Ascending aorta (tissue), 2 donors: ENCODE results near the gene SCD5. TPM values are rescaled to one million over a fixed set of nuclear protein-coding genes. Genes with fewer than 3 reads are reported as not detected.

Source experiments
- DNase-seq, 2 donors: peaks; one replicate each; pipeline ENCODE4 v3.0.0-alpha.2; 2019; ENCODE audit warnings: low spot score in 2 of 2
- H3K27ac ChIP-seq, 2 donors: fragments of 200-600 bp; sonication (generic); one replicate each; pipeline ENCODE4 v1.5.1; 2016 to 2017; ENCODE audit warnings: mild to moderate bottlenecking in 1 of 2
- H3K27me3 ChIP-seq: fragments of 200-600 bp; sonication (generic); one replicate; pipeline ENCODE4 v1.5.1; 2017
- H3K36me3 ChIP-seq, 2 donors: fragments of 200-600 bp; sonication (generic); one replicate each; pipeline ENCODE4 v1.5.1; 2016
- H3K4me1 ChIP-seq, 2 donors: fragments of 200-600 bp; sonication (generic); one replicate each; pipeline ENCODE4 v1.5.1; 2016 to 2017; ENCODE audit warnings: mild to moderate bottlenecking in 1 of 2
- H3K4me3 ChIP-seq, 2 donors: fragments of 200-600 bp; sonication (generic); one replicate each; pipeline ENCODE4 v1.5.1; 2016 to 2017; ENCODE audit warnings: mild to moderate bottlenecking in 1 of 2
- H3K9me3 ChIP-seq, 2 donors: fragments of 200-600 bp; sonication (generic); one replicate each; pipeline ENCODE4 v1.5.1; 2016
- CTCF ChIP-seq, 3 experiments: fragments of 200-600 bp in 2 of 3; fragments of 450-650 bp in 1 of 3; sonication (generic) in 2 of 3; IDR thresholded peaks; one replicate each; pipeline ENCODE4 v1.5.1; 2016 to 2019; ENCODE audit warnings: antibody characterized with exemption in 3 of 3, mild to moderate bottlenecking in 1 of 3, moderate library complexity in 1 of 3
- intact Hi-C: fragments of 100-400 bp; cut with DNase I; formaldehyde crosslinking; loops from one replicate; pipeline ENCODE4 v1.15.1; 2023
- total RNA-seq: library from RNA; depleted of rRNA; stranded (reverse); fragments of >200 nt; gene quantifications from one replicate; pipeline ENCODE4 v1.1.0, GENCODE V29; 2016

The SCD5 gene
- total RNA-seq, 1 donor from 2014 or later, result 28.0 TPM

GRCh38 chr4:82706349-82707000, 92.1 kb downstream of the SCD5 start:
- no peak for TF ChIP-seq CTCF (IDR thresholded peaks at IDR 0.05)
- intact Hi-C loops, result no loop called here
- H3K4me1 ChIP-seq, result no peaks in the 10 kb centered on the region
- H3K27ac ChIP-seq, result no peak overlapping the region
- DNase-seq, result no peak
- H3K9me3 ChIP-seq, result no peaks in the 10 kb centered on the region
- H3K36me3 ChIP-seq, result peaks cover 0 to 4% of the 10 kb centered on the region in 2 donors
- no peaks in the 10 kb centered on the region for H3K27me3 ChIP-seq
- no peak overlapping the region for H3K4me3 ChIP-seq

DNA sequence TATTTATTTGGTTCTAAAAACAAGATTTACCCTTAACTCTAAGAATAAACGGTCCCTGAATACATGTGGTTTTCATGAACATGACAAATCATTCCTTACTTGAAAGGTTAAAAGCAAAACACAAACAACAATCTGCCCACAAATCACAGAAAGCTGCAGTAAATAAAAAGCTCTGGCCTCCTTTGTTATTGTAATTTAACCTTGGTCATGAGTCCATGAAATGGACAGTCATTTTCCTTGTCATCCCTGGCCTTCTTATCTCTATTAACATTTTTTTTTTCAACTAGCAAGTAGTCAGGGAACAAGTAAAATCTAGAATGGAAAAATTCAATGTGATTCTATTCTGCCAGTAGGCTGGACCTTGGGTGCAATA, 92.7 kb downstream of the SCD5 start:
- Histone ChIP-seq H3K27ac (no peak overlapping the region), H3K36me3 (peaks cover 0 to 4% of the 10 kb centered on the region in 2 donors), H3K4me1 (no peaks in the 10 kb centered on the region), H3K4me3 (no peak overlapping the region), H3K27me3 (no peaks in the 10 kb centered on the region), H3K9me3 (no peaks in the 10 kb centered on the region)
- intact Hi-C loops, result no loop called here
- no peak for DNase-seq
- TF ChIP-seq CTCF (IDR thresholded peaks at IDR 0.05), result no peak

DNA sequence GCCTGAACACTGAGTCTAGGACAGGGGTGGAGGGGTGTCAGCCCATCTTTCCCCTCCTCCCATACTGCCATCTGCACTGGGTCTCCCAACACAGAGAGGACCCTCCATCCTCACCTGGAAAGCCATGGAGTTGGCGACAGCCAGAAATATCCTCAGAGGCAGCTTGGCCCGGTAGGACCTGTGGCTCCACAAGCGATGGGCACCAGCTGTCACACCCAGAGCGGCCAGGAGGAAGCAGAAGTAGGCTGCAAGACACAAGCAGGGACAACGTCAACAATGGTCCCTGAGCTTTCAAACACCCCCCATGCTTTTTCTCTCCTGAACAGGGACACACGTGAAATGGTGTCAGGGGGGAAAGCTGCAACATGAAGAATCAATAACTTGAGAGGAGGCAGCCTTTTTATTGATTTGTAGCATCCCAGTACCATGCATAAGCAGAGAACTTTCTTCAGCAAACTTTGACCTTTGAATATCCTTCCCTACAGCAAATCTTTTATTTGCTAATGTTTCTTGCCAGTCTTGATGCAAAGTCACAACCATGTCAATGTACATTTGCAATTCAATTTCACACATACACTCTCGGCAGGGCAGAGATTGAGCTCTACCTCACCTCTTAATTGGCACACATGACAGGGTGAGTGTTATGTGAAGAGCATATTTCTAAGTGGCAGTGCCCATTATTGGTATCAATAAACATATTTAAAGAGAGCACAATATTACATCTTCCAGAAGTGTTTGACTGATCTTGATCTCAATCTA, 93.2 kb downstream of the SCD5 start:
- H3K36me3 ChIP-seq, result peaks cover 0 to 4% of the 10 kb centered on the region in 2 donors
- no peak overlapping the region for H3K4me3 ChIP-seq
- no peaks in the 10 kb centered on the region for H3K4me1 ChIP-seq
- no peak for DNase-seq
- TF ChIP-seq CTCF (IDR thresholded peaks at IDR 0.05), result no peak
- H3K27ac ChIP-seq, result no peak overlapping the region
- H3K27me3 ChIP-seq, result no peaks in the 10 kb centered on the region
- intact Hi-C loops, result no loop called here
- no peaks in the 10 kb centered on the region for H3K9me3 ChIP-seq

DNA sequence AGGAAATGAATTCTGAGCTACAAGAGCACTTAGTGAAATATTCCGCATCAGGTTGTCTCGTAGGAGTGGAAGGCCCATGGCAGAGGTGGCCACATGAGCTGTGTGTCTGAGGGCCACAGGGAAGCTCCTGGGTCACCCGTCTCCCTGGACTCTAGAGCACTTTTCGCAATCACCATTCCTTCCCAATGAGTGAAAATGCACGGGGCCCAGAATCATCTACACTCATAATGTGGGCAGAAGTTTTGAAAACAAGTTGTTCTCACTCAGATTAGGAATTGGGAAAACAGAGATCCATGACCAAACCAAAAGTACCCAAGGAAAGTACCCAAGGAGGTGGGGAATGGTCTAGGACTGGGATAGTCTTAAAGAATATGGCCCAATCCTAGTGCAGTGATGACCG, 94.4 kb downstream of the SCD5 start:
- intact Hi-C loops, result no loop called here
- Histone ChIP-seq H3K9me3 (no peaks in the 10 kb centered on the region), H3K27me3 (no peaks in the 10 kb centered on the region), H3K36me3 (peaks cover 0 to 4% of the 10 kb centered on the region in 2 donors), H3K4me1 (no peaks in the 10 kb centered on the region), H3K27ac (no peak overlapping the region), H3K4me3 (no peak overlapping the region)
- DNase-seq, result no peak
- no peak for TF ChIP-seq CTCF (IDR thresholded peaks at IDR 0.05)

GRCh38 chr4:82698412-82698811, 100.2 kb downstream of the SCD5 start:
- no peaks in the 10 kb centered on the region for H3K4me1 ChIP-seq
- H3K36me3 ChIP-seq, result peaks cover 0 to 4% of the 10 kb centered on the region in 2 donors
- TF ChIP-seq CTCF (IDR thresholded peaks at IDR 0.05), result no peak
- no peak overlapping the region for H3K27ac ChIP-seq
- H3K27me3 ChIP-seq, result no peaks in the 10 kb centered on the region
- intact Hi-C loops, result no loop called here
- DNase-seq, result no peak
- no peak overlapping the region for H3K4me3 ChIP-seq
- no peaks in the 10 kb centered on the region for H3K9me3 ChIP-seq
